RKO (cell line): ENCODE data around the gene CCSER1.
"Not testable (repeated sequence)": the region's sequence is repeated elsewhere in the genome, so short reads cannot be mapped to it uniquely, and the experiment has no call there.

Experiments
- DNase-seq: peaks from one replicate; pipeline ENCODE4 v3.0.0-alpha.2; 2016; ENCODE audit warnings: low spot score

The CCSER1 gene

DNA sequence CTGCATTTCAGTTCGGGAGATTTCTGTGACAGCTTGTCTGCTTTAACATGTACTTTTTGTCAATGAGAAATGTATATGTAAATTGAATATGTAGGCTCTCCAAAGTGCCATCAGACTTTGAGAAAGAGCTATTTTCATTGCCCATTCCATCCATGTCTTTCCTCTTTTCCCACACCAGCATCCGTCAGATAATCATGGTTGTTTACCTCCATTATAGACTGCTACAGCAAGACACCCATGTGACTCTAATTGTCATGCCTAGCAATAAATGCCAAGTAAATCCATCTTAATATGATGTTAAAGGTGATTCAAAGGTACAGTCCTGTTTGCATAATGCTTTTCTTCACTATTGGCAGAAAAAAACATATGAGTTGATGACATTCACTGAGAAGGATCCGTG lies 1157.3 kb downstream of the CCSER1 start:
- DNase-seq = no peak

DNA sequence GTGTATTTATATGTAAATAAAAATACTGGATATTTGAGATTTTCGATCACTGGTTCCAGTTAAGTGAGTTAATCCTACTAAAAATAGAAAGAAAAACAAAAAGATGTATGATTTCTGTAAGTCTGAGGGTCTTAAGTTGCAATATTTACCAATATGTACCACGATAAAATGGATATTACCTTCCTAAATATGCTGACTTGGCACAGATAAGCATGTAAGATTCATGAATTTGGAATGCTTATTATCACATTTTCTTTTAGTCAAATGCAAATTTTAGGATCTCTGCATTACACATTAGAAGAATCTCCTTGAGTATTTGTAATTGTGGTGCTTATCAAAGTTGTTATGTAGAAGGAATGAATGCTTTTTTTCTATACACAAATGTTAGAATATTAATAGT lies 1158.3 kb downstream of the CCSER1 start:
- no peak for DNase-seq

DNA sequence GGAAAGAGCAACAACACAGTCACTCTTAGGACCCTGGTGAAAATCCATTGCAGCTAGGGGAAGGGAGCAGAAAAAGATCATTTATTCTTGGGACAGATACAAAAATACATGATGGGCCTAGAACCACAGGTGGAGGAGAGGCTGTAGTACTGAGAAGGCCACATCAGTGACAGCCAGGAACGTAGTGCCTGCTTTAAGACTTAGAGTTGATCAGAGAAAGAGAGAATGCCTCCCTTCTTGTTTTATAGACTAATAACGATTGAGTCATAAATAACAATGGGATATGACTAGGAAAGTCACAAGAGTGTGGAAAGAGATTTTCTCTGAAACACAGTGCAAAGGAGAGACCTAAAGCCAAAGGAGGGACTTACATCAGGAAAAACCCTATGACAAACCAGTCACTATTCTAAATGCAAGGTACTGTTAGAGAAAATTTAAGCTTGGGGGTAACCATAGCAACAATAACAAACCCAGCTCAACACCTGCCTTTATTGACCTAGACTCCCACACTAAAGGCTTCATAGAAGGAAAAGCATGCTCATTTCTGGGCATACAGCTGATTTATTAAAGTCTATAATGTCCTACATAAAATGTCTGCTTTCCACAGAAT lies 1161.6 kb downstream of the CCSER1 start:
- DNase-seq = no peak

DNA sequence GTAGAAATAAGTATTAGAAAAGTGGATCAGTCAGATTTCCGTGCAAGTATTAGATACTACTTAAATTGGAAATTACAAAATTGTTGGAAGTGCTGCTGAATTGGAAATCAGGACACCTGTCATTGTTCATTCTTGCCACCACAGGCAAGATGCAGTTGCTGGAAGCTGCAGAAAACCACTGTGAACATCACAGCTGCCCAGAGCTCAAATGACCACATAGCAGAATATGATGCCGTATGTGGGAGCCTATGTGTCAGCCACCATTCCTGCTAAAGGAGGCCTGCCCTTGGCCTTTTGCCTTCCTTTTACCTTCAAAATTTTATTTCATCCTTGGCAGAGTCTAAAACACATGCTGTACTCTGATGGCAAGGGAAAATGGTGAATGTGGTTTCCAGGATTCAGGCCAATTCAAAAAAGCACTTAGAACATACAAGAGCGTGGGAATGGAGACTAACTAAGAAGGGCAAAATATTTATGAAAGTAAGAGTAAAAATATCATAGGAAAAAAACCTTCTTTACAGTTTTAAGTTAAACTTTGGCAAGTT lies 1171.0 kb downstream of the CCSER1 start:
- DNase-seq = no peak

DNA sequence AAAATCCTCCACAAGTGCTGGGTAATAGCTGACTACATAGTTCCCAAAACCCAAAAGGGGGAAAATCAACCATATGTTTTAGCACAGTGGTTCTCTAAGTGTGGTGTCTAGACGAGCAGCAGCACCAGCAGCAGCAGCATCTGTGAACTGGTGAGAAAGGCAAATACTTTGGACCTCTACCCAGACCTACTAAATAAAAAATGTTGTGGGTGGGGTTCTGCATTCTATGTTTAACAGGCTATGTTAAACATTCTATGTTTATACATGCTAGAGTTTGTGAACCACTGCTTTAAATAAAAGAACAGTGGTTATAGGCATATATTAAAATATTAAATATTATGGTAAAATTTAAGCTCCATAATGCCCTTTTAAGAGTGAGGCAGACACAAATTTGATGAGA lies 1171.6 kb downstream of the CCSER1 start:
- no peak for DNase-seq

DNA sequence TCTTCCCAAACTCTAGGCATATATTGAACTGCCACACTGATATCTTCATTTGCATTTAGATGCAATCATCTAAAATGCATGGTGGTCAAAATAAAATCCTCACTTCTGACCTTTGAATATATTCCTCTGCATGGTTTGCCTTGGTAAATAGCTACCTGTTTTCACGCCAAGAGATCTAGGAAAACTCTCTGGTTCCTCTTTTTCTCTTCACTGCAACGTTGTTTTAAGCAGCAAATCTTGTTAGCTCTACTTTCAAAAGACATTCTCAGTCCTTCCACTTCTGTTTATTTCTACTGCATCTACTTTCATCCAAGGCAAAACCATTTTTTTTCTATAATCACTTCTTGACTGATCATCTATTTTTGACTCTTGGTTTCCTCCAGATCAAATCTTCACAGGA lies 1174.9 kb downstream of the CCSER1 start:
- DNase-seq = no peak

DNA sequence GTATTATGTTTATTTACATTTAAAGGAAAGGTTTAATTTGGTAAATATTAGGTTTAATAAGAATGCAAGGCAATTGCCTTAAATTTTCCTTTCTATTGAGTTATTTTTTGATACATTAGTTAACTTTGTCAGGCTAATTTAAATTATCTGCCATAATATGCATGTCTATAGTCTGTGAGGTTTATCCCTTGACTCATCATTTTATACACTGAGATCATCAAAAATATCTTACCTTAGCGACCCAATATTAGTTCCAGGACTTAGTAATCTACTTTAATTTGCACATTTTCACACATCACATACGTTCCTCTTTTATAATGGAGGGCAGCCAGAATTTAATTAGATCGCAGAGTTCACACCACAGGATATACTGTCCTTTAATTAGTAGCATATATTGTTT lies 1177.1 kb downstream of the CCSER1 start:
- DNase-seq = no peak

- DNase-seq = no peak
Observed at GRCh38 chr4:91317434-91317833, 1190.2 kb downstream of the CCSER1 start.

DNA sequence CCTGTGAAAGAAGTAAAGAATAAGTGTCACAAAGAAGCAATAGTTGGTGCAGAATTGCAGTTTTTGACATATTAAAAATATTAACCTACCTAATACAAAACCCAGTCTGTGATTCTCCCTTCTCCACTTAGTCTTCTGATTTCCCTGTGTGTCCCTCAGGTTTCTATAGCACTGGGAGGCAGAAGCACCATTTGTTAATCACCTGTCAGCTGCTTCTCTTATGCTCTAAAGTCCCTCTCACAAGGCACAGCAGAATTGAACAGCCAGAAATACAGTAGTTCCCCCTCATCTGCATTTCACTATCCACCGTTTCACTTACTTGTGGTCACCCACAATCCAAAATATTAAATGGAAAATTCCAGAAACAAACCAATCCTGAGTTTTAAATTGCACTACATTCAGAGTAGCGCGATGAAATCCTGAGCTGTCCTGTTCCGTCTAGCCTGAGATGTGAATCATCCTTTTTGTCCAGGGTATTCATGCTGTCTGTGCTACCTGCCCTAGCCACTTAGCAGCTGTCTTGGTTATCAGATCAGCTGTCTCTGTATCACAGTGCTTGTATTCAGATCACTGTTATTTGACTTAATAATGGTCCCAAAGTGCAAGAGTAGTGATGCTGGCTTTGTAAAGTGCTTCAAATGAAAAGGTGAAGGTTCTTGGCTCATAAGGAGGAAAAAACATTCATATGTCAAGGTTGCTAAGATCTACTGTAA lies 1192.5 kb downstream of the CCSER1 start:
- no peak for DNase-seq

DNA sequence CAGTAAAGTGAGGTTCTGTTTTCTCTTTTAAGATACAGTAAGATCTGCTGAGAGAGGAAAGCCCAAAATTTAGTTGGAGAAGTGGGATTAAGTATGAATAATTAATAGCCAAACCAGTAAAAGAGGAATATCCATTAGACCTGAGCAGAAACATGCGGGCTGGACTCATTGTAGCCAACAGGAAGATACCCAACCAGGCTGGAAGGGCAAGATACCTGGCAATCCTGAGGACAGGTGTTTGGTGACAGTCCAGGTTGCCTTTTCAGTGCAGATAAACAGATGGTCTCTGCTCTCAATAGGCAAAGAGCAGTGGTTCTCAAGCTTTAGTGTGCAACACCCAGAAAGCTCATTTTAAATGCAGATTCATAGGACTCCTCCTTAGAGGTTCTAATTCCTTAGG lies 1195.8 kb downstream of the CCSER1 start:
- no peak for DNase-seq

DNA sequence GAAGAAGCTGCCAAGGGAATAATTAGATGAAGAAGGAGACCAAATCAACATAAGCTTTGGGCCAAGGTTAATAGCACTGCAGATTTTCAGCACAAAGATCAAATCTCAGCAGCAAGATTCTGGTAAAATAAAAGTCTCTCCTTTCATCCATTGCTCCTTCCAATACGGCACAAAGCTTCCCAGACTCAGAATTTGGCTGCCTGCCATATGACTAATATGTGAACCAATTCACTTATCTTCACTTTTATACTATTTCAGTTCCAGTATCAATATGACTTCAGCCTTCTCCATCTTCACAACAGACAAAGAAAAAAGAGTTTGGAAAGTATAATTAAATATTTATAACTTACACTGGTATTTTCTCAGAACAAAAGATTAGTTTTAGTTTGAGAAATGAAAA lies 1198.3 kb downstream of the CCSER1 start:
- DNase-seq = peak; percentile 14

DNA sequence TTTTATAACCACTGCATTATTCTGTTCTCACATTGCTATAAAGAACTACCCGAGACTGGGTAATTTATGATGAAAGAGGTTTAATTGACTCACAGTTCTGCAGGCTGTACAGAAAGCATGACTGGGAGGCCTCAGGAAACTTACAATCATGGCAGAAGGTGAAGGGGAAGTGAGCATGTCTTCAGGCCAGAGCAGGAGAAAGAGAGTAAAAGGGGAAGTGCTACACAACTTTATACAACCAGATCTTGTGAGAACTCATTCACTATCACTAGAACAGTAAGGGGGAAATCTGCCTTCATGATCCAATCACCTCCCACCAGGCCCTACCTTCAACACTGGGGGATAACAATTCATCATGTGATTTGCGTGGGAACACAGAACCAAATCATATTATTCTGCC lies 1199.0 kb downstream of the CCSER1 start:
- DNase-seq = not testable (repeated sequence)

GRCh38 chr4:91330555-91331137 lies 1203.5 kb downstream of the CCSER1 start:
- DNase-seq = no peak

DNA sequence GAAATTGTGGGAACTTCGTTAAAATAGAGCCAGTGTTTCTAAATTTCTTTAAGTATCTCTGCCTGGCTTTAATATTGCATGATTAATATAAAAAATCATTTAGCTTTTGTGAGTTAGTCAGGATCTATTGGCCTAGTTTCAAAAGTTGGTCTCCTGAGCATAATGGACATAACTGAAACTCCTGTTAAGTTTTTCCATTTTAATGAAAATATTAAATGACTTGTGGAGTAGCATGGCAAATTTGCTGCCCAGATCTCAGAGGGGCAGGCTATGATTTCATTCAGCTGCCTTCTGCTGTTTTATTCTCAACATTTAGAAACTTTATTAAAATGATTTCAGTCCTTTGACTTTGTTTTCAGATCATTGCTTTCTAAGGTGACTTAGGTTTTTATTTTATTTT lies 1213.6 kb downstream of the CCSER1 start:
- no peak for DNase-seq

DNA sequence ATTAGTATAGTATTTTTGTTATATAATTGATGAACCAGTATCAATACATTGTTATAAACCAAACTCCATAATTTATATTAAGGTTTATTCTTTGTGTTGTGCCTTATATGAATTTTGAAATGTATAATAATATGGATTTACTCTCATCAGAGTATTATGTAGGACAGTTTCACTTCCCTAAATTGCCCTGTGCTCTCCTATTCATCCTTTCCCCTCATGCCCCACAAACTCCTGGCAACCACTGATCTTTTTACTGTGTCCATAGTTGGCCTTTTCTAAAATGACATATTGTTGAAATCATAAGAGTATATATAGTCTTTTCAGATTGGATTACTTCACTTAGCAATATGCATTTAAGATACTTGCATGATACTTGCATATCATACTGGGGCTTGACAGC lies 1218.4 kb downstream of the CCSER1 start:
- DNase-seq = no peak

- not testable (repeated sequence) for DNase-seq
Observed at GRCh38 chr4:91356496-91356895, 1229.3 kb downstream of the CCSER1 start.

- not testable (repeated sequence) for DNase-seq
Observed at GRCh38 chr4:91358016-91358415, 1230.8 kb downstream of the CCSER1 start.

GRCh38 chr4:91358621-91359020 lies 1231.4 kb downstream of the CCSER1 start:
- not testable (repeated sequence) for DNase-seq

DNA sequence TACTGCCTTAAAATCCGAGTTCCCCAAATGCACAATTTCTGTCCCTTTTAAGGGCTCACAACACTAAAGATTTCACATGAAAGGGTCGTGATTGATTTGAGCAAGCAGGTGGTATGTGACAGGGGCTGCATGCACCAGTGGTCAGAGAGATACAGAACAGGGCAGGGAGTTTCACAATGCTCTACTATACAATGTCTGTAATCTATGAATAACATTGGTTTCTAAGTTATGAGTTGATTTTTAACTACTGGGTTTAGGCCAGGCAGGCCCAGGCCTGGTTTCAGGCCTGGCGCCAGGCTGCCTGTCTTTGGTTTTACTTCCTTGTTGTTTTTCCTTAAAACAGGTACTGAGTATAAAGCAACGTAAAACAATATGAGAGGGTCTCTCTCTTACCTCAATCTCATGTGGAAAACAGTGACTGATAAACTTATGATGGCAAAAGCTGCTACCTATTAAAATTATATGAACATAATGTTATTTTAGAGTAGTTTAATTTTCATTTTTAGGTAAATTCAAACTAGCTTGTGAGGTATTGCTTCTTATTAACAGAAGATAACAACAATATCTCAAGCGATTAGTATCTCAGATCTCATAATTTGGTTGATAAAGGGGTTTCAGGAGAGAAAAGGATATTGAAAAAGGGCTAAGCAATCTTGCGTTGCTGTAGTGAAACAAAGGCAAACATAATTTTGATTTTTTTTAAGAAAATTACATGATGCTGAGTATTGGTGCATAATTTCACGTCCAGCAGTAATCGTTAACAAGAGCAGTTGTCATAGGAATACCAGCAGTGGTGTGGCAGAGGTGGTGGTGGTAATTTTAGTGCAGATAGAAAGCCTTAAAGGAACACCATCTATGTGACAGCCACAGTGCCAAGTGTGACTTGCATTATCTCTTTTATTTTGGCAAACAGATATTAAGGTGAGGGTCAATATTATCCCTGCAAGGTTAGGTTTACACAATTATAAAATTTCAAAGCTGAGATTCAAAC lies 1232.1 kb downstream of the CCSER1 start:
- DNase-seq = no peak

- no peak for DNase-seq
Observed at GRCh38 chr4:91362125-91362524, 1234.9 kb downstream of the CCSER1 start.

GRCh38 chr4:91366554-91366953 lies 1239.4 kb downstream of the CCSER1 start:
- no peak for DNase-seq

- DNase-seq = no peak
Observed at GRCh38 chr4:91369116-91369515, 1241.9 kb downstream of the CCSER1 start.
